ENCODE data around the gene ACTR1B.

Gene ACTR1B

GRCh38 chr2:97707362-97708047, 43.7 kb upstream of the ACTR1B start:
- Histone ChIP-seq H3K27ac (no peak overlapping the region), H3K36me3 (no peaks in the 10 kb centered on the region), H3K27me3 (peaks cover 0 to 36% of the 10 kb centered on the region in 2 donors), H3K9me3 (no peaks in the 10 kb centered on the region), H3K4me3 (no peak overlapping the region), H3K4me1 (no peaks in the 10 kb centered on the region)
- no peak for DNase-seq
- TF ChIP-seq, protein P1, sequence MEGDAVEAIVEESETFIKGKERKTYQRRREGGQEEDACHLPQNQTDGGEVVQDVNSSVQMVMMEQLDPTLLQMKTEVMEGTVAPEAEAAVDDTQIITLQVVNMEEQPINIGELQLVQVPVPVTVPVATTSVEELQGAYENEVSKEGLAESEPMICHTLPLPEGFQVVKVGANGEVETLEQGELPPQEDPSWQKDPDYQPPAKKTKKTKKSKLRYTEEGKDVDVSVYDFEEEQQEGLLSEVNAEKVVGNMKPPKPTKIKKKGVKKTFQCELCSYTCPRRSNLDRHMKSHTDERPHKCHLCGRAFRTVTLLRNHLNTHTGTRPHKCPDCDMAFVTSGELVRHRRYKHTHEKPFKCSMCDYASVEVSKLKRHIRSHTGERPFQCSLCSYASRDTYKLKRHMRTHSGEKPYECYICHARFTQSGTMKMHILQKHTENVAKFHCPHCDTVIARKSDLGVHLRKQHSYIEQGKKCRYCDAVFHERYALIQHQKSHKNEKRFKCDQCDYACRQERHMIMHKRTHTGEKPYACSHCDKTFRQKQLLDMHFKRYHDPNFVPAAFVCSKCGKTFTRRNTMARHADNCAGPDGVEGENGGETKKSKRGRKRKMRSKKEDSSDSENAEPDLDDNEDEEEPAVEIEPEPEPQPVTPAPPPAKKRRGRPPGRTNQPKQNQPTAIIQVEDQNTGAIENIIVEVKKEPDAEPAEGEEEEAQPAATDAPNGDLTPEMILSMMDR (IDR thresholded peaks at IDR 0.05): no peak
- intact Hi-C loops (cut with DNase I; ENCODE audit: low total_unique reads): no loop called here

- intact Hi-C loops (cut with DNase I; ENCODE audit: low total_unique reads): no loop called here
- peaks cover 0 to 36% of the 10 kb centered on the region in 2 donors for H3K27me3 ChIP-seq
- no peak for DNase-seq
Measured at GRCh38 chr2:97706708-97707345, 43.0 kb upstream of the ACTR1B start.

GRCh38 chr2:97706112-97706511, 42.3 kb upstream of the ACTR1B start:
- Histone ChIP-seq H3K27me3 (peaks cover 0 to 34% of the 10 kb centered on the region in 2 donors), H3K27ac (no peak overlapping the region), H3K9me3 (no peaks in the 10 kb centered on the region), H3K36me3 (peaks cover 0 to 11% (median 0%) of the 10 kb centered on the region in 3 donors), H3K4me3 (no peak overlapping the region), H3K4me1 (no peaks in the 10 kb centered on the region)
- TF ChIP-seq, protein P1 (IDR thresholded peaks at IDR 0.05): no peak
- DNase-seq: no peak
- intact Hi-C loops (cut with DNase I; ENCODE audit: low total_unique reads): no loop called here

More at GRCh38 chr2:97706708-97707345, 43.0 kb upstream of the ACTR1B start:
- TF ChIP-seq, protein P1 (IDR thresholded peaks at IDR 0.05): no peak
- H3K9me3 ChIP-seq: no peaks in the 10 kb centered on the region
- H3K4me1 ChIP-seq: no peaks in the 10 kb centered on the region
- H3K27ac ChIP-seq: no peak overlapping the region
- H3K36me3 ChIP-seq: peaks cover 0 to 5% (median 0%) of the 10 kb centered on the region in 3 donors
- no peak overlapping the region for H3K4me3 ChIP-seq

GRCh38 chr2:97704989-97705388, 41.1 kb upstream of the ACTR1B start:
- intact Hi-C loops (cut with DNase I; ENCODE audit: low total_unique reads): no loop called here
- H3K27ac ChIP-seq: no peak overlapping the region
- H3K4me1 ChIP-seq: no peaks in the 10 kb centered on the region
- peaks cover 0 to 11% (median 0%) of the 10 kb centered on the region in 3 donors for H3K36me3 ChIP-seq
- DNase-seq: no peak
- TF ChIP-seq, protein P1 (IDR thresholded peaks at IDR 0.05): no peak
- no peak overlapping the region for H3K4me3 ChIP-seq
- H3K9me3 ChIP-seq: no peaks in the 10 kb centered on the region
- H3K27me3 ChIP-seq: peaks cover 0 to 30% of the 10 kb centered on the region in 2 donors

DNA sequence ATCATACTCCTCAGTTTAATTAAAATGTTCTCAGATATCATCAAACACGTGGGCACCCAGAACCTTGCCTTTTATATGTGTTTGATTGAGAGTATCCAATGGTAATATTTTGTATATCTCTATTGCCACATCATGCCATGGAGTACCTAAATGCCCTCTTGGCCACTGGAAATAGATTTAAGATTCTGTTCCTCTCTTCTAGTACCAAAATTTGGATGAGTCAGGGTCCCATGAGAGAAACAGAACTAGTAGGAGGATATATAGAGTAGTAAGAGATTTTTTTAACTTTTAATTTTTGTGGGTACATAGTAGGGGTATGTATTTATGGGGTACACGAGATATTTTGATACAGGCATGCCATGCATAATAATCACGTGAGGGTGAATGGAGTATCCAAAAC, 39.9 kb upstream of the ACTR1B start:
- peaks cover 0 to 23% of the 10 kb centered on the region in 2 donors for H3K27me3 ChIP-seq
- TF ChIP-seq, protein P1 (IDR thresholded peaks at IDR 0.05): no peak
- H3K36me3 ChIP-seq: peaks cover 0 to 11% (median 0%) of the 10 kb centered on the region in 3 donors
- H3K27ac ChIP-seq: no peak overlapping the region
- H3K4me1 ChIP-seq: no peaks in the 10 kb centered on the region
- H3K9me3 ChIP-seq: no peaks in the 10 kb centered on the region
- intact Hi-C loops (cut with DNase I; ENCODE audit: low total_unique reads): no loop called here
- H3K4me3 ChIP-seq: no peak overlapping the region
- DNase-seq: no peak
